Fibroblast of skin of back (primary cell): Measurements from ENCODE around the gene GYS2. TPM values are rescaled to one million over a fixed set of nuclear protein-coding genes. Genes with fewer than 3 reads are reported as not detected.
A peak's percentile ranks its signal among the peaks of the same experiment; 100 is the strongest.
"Not testable (repeated sequence)": the region's sequence is repeated elsewhere in the genome, so short reads cannot be mapped to it uniquely, and the experiment has no call there.

Experiments
- DNase-seq: peaks from one replicate; pipeline ENCODE4 v3.0.0-alpha.2; 2013
- polyA plus RNA-seq, 2 experiments: library from polyadenylated mRNA; unstranded; fragments of 120-200 nt; gene quantifications; one replicate each; pipeline ENCODE4 v1.2.1, GENCODE V29; 2013; ENCODE audit not compliant: insufficient read length in 2 of 2

Gene GYS2
- 0.04 TPM for polyA plus RNA-seq (2013, experiment 1 of 2; ENCODE audit: insufficient read length)
- not detected for polyA plus RNA-seq (2013, experiment 2 of 2; ENCODE audit: insufficient read length)

DNA sequence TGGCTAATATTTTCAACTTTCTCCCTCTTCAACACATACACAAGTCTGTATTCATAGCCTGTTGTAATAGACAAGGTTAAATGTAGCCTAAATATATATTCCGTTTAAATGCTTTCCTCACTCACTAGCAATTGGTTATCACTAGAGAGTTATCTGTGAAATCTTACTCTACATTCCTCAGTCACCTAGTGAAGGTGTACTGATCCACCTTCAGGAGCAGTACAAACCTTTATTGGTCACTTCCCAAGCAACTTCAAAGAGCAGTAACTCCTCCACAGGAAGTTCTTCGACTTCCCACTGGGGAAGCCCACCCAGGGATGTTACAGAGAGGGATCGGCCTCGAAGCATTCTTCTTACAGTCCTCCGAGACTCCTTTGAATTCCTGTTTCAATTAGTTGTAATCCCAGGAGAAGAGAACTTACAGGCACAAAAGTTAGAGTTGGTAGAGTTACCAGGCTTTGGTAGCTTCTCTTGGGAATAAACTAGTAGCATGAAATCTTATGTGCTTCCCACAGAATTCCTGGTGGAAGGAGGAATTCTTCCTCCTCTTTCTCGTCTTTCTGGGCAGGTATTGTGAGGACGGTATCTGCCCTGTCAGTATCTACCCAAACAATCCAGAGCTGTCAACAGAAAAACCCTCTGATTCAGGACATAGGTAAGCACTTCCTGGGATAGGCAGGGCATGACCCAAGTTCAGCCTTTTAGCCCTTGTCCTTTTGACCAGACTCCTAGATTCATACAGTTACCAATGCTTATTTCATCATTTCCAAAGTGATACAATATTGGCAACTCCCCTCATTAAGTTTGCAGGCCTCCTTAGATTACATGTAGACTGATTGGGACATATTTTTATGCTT lies at the start of gene GYS2:
Gene GYS2, minus strand, starts transcription at position 603 of the 857 bp plus-strand sequence. Its CDS starts 255 bp downstream, at position 348.
- DNase-seq: no peak

DNA sequence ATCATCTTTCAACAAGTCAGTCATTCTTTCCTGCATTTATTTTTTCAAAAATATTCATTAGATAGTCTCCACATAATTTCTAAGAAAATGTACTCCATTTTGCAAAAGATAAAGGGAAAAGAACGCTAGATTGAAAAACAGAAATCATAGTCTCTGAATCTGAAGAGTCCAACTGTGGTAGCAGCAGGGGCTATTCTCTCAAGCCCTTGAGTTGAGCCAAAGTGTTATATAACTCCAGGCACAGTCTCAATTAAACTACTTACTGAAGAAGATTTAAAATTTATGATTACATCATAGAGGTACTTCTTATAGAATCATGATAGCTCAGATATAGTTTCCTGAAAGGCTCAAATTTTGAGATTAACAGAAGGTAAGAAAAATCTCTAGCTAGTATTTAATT lies 47.2 kb upstream of the GYS2 start:
- no peak for DNase-seq

DNA sequence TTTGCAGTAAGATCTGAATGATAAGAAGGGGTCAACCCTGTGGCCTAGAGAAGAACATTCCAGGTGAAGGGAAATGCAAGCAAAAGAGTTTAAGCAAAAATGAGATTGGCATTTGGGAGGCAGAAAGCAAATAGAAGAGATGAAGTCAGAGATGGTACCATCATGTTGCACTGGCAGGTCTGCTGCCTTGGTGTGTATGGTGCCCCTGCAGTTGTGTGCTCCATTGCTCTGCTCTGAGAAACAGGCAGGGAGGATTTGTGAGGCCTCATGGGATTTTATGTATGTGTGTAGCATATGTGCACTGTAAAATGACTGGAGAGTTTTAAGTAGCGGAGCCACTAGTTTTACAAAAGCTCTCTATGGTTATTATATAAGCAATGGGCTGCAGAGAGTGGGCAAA lies 46.4 kb upstream of the GYS2 start:
- DNase-seq: no peak

- peak; percentile 5 for DNase-seq
Measured at GRCh38 chr12:21649034-21649433, 44.4 kb upstream of the GYS2 start.

GRCh38 chr12:21648378-21648777 lies 43.7 kb upstream of the GYS2 start:
- no peak for DNase-seq

DNA sequence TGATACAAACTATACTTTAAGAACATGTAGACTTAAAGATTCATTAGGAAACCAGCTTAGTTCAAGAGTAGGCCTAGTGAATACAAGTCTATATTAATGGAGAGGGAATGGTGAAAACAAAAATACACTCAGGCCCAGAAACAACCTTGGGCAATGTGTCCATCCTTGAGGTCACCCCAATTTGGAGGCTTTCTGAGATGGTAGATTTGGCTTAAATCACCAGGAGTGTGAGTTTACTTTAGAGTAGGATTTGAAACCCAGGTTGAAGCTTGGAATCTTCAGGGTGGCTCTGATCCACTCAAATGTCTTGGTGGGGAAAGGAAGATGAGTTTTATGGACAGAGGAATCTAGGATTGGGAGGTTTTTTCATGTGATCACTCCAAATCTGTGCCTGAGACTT lies 42.5 kb upstream of the GYS2 start:
- no peak for DNase-seq

DNA sequence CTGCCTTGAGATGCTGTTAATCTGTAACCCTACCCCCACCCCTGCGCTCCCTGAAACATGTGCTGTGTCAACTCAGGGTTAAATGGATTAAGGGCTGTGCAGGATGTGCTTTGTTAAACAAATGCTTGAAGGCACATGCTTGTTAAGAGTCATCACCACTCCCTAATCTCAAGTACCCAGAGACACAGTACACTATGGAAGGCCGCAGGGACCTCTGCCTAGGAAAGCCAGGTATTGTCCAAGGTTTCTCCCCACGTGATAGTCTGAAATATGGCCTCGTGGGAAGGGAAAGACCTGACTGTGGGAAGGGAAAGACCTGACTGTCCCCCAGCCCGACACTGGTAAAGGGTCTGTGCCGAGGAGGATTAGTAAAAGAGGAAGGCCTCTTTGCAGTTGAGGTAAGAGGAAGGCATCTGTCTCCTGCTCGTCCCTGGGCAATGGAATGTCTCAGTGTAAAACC lies 40.4 kb upstream of the GYS2 start:
- not testable (repeated sequence) for DNase-seq

GRCh38 chr12:21644516-21644915 lies 39.9 kb upstream of the GYS2 start:
- DNase-seq: no peak

DNA sequence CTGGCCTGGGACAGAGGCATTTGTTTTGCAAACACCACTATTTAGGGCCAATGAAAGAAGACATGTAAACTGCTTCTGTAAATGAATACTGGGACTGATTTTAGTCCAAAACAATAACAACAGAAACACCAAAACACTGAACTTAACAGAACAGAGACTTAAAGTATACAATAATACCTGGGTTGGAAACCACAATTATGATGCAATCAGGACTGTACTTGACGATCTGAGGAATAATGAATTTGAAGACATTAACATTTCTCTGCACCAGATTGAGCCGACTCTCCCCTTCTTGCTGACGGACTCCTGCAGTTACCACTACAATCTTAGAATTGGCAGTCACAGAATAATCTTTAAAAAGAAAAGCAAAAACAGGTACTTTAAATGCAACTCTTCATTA lies 39.1 kb upstream of the GYS2 start:
- no peak for DNase-seq

GRCh38 chr12:21642707-21643389 lies 38.2 kb upstream of the GYS2 start:
- no peak for DNase-seq

GRCh38 chr12:21638054-21638891 lies 33.6 kb upstream of the GYS2 start:
- no peak for DNase-seq

DNA sequence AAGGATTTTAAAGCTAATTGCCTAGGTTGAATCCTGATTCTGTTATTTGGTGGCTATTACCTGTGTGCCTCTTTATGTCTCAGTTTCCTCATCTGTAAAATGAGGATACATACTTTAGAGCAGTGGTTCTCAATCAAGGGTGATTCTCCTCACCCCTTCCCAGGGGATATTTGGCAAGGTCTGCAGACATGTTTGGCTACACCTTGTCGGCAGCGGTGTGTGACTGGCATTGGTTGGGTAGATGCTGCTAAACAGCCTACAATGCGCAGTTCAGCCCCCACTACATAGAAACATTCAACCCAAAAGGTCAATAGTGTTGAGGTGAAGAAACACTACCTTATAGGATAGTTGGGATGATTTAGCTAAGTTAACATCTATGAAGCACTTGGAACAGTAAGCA lies 29.6 kb upstream of the GYS2 start:
- DNase-seq: no peak

DNA sequence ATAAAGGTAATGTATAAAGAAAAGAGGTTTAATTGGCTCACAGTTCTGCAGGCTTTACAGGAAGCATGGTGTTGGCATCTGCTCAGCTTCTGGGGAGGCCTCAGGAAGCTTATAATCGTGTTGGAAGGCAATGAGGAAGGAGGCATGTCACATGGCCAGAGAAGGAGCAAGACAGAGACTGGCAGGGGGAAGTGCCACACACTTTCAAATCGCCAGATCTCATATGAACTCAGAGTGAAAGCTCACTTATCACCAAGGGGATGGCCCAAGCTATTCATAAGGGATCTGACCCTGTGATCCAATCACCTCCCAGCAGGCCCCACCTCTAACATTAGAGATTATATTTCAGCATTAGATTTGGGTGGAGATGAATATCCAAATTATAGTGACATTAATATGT lies 26.7 kb upstream of the GYS2 start:
- no peak for DNase-seq

- DNase-seq: no peak
Measured at GRCh38 chr12:21627924-21628323, 23.3 kb upstream of the GYS2 start.

- DNase-seq: no peak
Measured at GRCh38 chr12:21618566-21618965, 13.9 kb upstream of the GYS2 start.

- no peak for DNase-seq
Measured at GRCh38 chr12:21617030-21617429, 12.4 kb upstream of the GYS2 start.

GRCh38 chr12:21615431-21615830 lies 10.8 kb upstream of the GYS2 start:
- no peak for DNase-seq

- DNase-seq: no peak
Measured at GRCh38 chr12:21614506-21614905, 9.9 kb upstream of the GYS2 start.

DNA sequence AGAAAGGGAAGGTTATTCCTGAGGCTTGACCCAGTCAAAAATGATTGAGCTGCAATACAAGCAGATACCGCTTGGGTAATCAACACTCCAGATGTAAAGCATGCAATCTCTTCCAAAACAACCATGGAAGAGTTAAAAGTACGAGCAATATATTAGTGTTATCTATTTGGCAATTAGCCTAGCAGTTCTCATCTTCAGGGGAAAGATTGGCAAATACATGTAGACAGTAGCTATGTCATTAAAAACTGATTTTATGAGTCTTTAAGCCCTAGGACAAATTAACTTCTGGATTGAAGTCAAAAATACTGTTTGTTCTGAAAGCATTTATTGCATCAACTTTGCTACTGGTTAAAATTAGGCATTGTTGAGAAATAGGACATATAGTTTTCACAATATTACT lies 9.3 kb upstream of the GYS2 start:
- no peak for DNase-seq

DNA sequence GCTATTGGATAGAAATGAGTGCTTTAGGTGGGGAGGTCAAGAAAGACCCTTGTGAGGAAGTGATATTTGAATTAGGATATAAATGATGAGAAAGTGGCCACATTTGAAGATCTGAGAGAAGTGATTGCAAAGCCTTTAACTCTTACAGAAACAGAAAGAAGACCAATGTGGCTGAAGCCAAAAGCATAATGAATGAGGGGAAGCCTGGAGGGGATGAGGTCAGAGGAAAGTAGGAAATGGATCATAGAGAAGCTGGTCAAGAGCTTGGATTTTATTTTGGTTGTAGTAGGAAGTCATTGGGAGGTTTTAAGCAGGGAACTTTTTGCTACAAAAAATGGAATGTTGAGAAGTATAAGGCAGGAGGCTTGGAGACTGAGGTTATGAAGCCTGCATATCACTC lies 3.5 kb upstream of the GYS2 start:
- DNase-seq: no peak

DNA sequence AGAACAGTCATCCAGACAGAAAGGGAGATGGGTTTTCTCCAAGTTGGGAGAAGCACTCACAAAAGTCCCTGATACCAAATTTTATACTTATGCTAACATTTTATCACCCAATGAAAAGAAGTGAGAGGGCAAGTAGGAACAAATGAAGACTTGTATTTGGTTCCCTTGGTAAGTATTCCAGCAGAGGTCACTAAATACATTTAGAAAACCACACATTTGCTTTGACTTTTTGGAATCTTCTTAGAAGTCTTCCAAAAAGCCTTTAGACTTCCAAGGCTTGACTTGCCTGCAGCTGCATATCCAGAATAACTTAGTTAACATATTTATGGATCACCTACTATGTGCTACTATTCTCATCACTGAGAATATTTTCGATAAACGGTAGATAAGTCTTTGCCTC lies 3.1 kb upstream of the GYS2 start:
- peak; percentile 8 for DNase-seq

DNA sequence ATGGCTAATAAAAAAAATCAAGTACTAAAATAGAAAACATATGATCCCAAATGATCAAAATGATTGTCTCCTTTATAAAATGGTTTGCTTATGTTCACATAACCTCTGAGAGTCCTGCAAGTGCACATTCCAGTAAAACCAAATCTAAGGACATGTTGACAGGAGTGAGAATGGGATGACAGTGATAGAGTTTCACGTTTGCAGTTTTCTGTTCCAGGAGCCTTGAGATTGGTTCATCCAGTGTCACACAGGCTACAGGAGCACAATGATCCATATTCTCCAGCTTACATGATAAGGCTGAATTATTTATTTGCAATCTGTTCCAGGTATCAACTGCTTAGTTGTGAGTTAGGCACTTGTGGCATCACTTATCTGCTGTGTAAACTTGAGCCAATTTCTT lies 1.5 kb upstream of the GYS2 start:
- no peak for DNase-seq

DNA sequence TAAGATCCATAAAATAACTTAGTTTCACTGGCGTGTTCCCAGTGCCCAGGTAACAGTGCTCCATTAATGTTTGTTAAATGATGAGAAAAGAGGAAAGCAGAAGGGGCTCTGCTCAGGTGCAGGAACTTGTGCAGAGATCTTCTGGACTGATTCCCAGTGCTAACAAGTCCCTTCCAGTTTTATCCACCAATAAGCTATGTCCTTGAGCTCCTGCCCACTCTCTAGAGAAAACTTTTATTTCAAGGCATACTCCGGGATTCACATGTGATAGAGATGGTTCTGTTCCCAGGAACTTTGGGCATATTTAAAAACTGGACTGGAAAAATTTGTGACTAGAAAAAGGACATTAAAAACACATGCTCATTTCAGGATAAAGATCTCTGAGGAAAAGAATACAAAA lies 1.9 kb downstream of the GYS2 start:
- no peak for DNase-seq
